ENCODE data around the gene EFTUD2. TPM values are rescaled to one million over a fixed set of nuclear protein-coding genes. Genes with fewer than 3 reads are reported as not detected.

Gene EFTUD2
- total and polyA plus RNA-seq, 9 of the 15 experiments (the other 6 are each of a cell fraction or from before 2014, with no cell fraction given): 65.8 to 362 (median 218) TPM

GRCh38 chr17:44947461-44948314 is 48.4 kb upstream of the EFTUD2 start, which contains the start of gene KIF18B (continued):
- TF ChIP-seq MLLT1 (IDR thresholded peaks at IDR 0.05): peak in 1 of 2 experiments; percentile 59; a peak in 1 of 4 replicates
- TF ChIP-seq MLX (CRISPR knock-in tag; conservative IDR thresholded peaks at IDR 0.05): no peak
- peak; percentile 77; the same call in 1 of the 2 replicates for TF ChIP-seq ETS1 (conservative IDR thresholded peaks at IDR 0.05; ENCODE audit: control insufficient read depth, low read depth, low read length)
- peak; percentile 99 for TF ChIP-seq SAP30 (IDR thresholded peaks at IDR 0.05; ENCODE audit: borderline replicate concordance, insufficient read depth, low read depth, low read length, poor library complexity, severe bottlenecking)
- no peak for TF ChIP-seq PCBP2 (IDR thresholded peaks at IDR 0.05; ENCODE audit: low read depth, low read length, poor library complexity, severe bottlenecking)
- TF ChIP-seq ZKSCAN1 (IDR thresholded peaks at IDR 0.05; ENCODE audit: low read depth, low read length): 0 out of 2 replicates have a peak, but pooled peaks have one; percentile 44
- no peak for TF ChIP-seq USF2 (CRISPR knock-in tag; IDR thresholded peaks at IDR 0.05)
- TF ChIP-seq KHSRP (IDR thresholded peaks at IDR 0.05): no peak
- TF ChIP-seq ZNF445 (CRISPR knock-in tag; IDR thresholded peaks at IDR 0.05; ENCODE audit: low read depth): no peak
- no peak for TF ChIP-seq RBM17 (IDR thresholded peaks at IDR 0.05; ENCODE audit: borderline replicate concordance, low read depth, low read length)
- TF ChIP-seq NFIX (CRISPR knock-in tag; IDR thresholded peaks at IDR 0.05; ENCODE audit: low read depth): no peak
- peak; percentile 54; the same call in 1 of the 2 replicates for TF ChIP-seq HCFC1 (IDR thresholded peaks at IDR 0.05; ENCODE audit: low read depth, low read length)
- peak; percentile 72; the same call in 1 of the 2 replicates for TF ChIP-seq L3MBTL2 (IDR thresholded peaks at IDR 0.05)
- peak; percentile 91; the same call in 1 of the 2 replicates for TF ChIP-seq HNRNPL (IDR thresholded peaks at IDR 0.05; ENCODE audit: low read depth, low read length)
- TF ChIP-seq PPARD (CRISPR knock-in tag; IDR thresholded peaks at IDR 0.05): no peak
- no peak for TF ChIP-seq TCF3 (CRISPR knock-in tag; IDR thresholded peaks at IDR 0.05)
- TF ChIP-seq E2F5 (CRISPR knock-in tag; IDR thresholded peaks at IDR 0.05): peak; percentile 87; the same call in 1 of the 2 replicates
- peak; percentile 89 for TF ChIP-seq POLR2AphosphoS5 (IDR thresholded peaks at IDR 0.05; ENCODE audit: control insufficient read depth, insufficient read depth, low read depth, low read length)
- no peak for TF ChIP-seq FOXK1 (CRISPR knock-in tag; IDR thresholded peaks at IDR 0.05; ENCODE audit: borderline replicate concordance)

Data from K562 (cell line).